ENCODE results near the gene WBP1L. TPM values are rescaled to one million over a fixed set of nuclear protein-coding genes. Genes with fewer than 3 reads are reported as not detected.

WBP1L gene
- total RNA-seq, result 61.9 and 63.0 TPM in 2 replicates

GRCh38 chr10:102743588-102744373, at the start of gene WBP1L:
Gene WBP1L (plus strand): TSS chr10:102743948. CDS start chr10:102744054, 106 bp downstream.

GRCh38 chr10:102713814-102714620, 29.7 kb upstream of the WBP1L start, which contains the start of gene ARL3:
Gene ARL3 (minus strand): TSS chr10:102714397. CDS start chr10:102714275, 122 bp downstream.

GRCh38 chr10:102714621-102715455, 28.9 kb upstream of the WBP1L start, which contains the start of gene SFXN2:
Gene SFXN2 (plus strand): TSS chr10:102714636. CDS start chr10:102726637, 12,001 bp downstream.

GRCh38 chr10:102837230-102837721, 93.5 kb downstream of the WBP1L start, which contains the start of gene CYP17A1:
Gene CYP17A1 (minus strand): TSS chr10:102837413. CDS start chr10:102837361, 52 bp downstream.

Other genes with a start within 250 kb of the WBP1L start
- gene ACTR1A, start 241.2 kb upstream of the WBP1L start, total RNA-seq, result 142 and 144 TPM in 2 replicates
- gene SUFU, start 240.0 kb upstream of the WBP1L start, total RNA-seq, result 3.0 and 4.7 TPM in 2 replicates
- 56.6 and 58.6 TPM in 2 replicates for gene TRIM8, start 99.5 kb upstream of the WBP1L start, total RNA-seq
- gene ARL3, start 29.6 kb upstream of the WBP1L start, total RNA-seq, result 3.8 and 5.3 TPM in 2 replicates
- 7.0 and 8.6 TPM in 2 replicates for gene SFXN2, start 29.3 kb upstream of the WBP1L start, total RNA-seq
- gene CYP17A1, start 93.5 kb downstream of the WBP1L start, total RNA-seq, result not detected in 2 replicates
- 32.7 and 42.2 TPM in 2 replicates for gene BORCS7, start 110.3 kb downstream of the WBP1L start, total RNA-seq
- gene AS3MT, start 125.5 kb downstream of the WBP1L start, total RNA-seq, result 0.43 and 0.54 TPM in 2 replicates
- 2.4 and 2.5 TPM in 2 replicates for gene CNNM2, start 174.3 kb downstream of the WBP1L start, total RNA-seq